ENCODE measurements around the gene DHDH.
"Not testable (repeated sequence)": the region's sequence is repeated elsewhere in the genome, so short reads cannot be mapped to it uniquely, and the experiment has no call there.

The DHDH gene

GRCh38 chr19:48907671-48908070 is 25.8 kb upstream of the DHDH start:
- Histone ChIP-seq H3K4me1 (ENCODE audit: low read depth, poor library complexity, severe bottlenecking) (no peaks in the 10 kb centered on the region), H2AFZ (ENCODE audit: low read depth) (no peak overlapping the region), H4K20me1 (ENCODE audit: insufficient read depth) (no peaks in the 10 kb centered on the region), H3K4me2 (no peak overlapping the region), H3K79me2 (ENCODE audit: insufficient read depth, low read depth) (no peaks in the 10 kb centered on the region), H3K27ac (no peak overlapping the region), H3K36me3 (ENCODE audit: insufficient read depth) (no peaks in the 10 kb centered on the region), H3K4me3 (IDR thresholded peaks at IDR 0.05; ENCODE audit: insufficient read depth, low read depth, low read length) (no peak overlapping the region), H3K27me3 (ENCODE audit: insufficient read depth, low read depth) (no peaks in the 10 kb centered on the region), H3K9ac (no peak overlapping the region)
- TF ChIP-seq CTCF (conservative IDR thresholded peaks at IDR 0.05; ENCODE audit: low read depth, low read length) = no peak

- H4K20me1 ChIP-seq (ENCODE audit: insufficient read depth); H3K36me3 ChIP-seq (ENCODE audit: insufficient read depth); H3K9ac ChIP-seq; H3K4me2 ChIP-seq; H3K4me1 ChIP-seq (ENCODE audit: low read depth, poor library complexity, severe bottlenecking); H3K79me2 ChIP-seq (ENCODE audit: insufficient read depth, low read depth); H2AFZ ChIP-seq (ENCODE audit: low read depth); H3K27ac ChIP-seq; H3K27me3 ChIP-seq (ENCODE audit: insufficient read depth, low read depth); H3K4me3 ChIP-seq (IDR thresholded peaks at IDR 0.05; ENCODE audit: insufficient read depth, low read depth, low read length): not testable (repeated sequence)
These were observed 23.9 kb upstream of the DHDH start for GRCh38 chr19:48909424-48910077.

- no peak overlapping the region for H3K4me2 ChIP-seq
These were observed 22.7 kb upstream of the DHDH start for GRCh38 chr19:48910803-48911202.

GRCh38 chr19:48913114-48913889 is 20.2 kb upstream of the DHDH start:
- Histone ChIP-seq H3K36me3 (ENCODE audit: insufficient read depth) (no peaks in the 10 kb centered on the region), H3K9ac (no peak overlapping the region), H3K27ac (no peak overlapping the region)

More at GRCh38 chr19:48910803-48911202, 22.7 kb upstream of the DHDH start:
- no peaks in the 10 kb centered on the region for H3K79me2 ChIP-seq (ENCODE audit: insufficient read depth, low read depth)
- H2AFZ ChIP-seq (ENCODE audit: low read depth) = no peak overlapping the region
- H3K4me3 ChIP-seq (IDR thresholded peaks at IDR 0.05; ENCODE audit: insufficient read depth, low read depth, low read length) = no peak overlapping the region
- H3K36me3 ChIP-seq (ENCODE audit: insufficient read depth) = no peaks in the 10 kb centered on the region
- no peaks in the 10 kb centered on the region for H3K27me3 ChIP-seq (ENCODE audit: insufficient read depth, low read depth)
- TF ChIP-seq CTCF (conservative IDR thresholded peaks at IDR 0.05; ENCODE audit: low read depth, low read length) = no peak
- H3K27ac ChIP-seq = no peak overlapping the region
- H3K9ac ChIP-seq = no peak overlapping the region
- H4K20me1 ChIP-seq (ENCODE audit: insufficient read depth) = no peaks in the 10 kb centered on the region
- H3K4me1 ChIP-seq (ENCODE audit: low read depth, poor library complexity, severe bottlenecking) = no peaks in the 10 kb centered on the region

More at GRCh38 chr19:48913114-48913889, 20.2 kb upstream of the DHDH start:
- Histone ChIP-seq H3K4me2 (no peak overlapping the region), H3K4me3 (IDR thresholded peaks at IDR 0.05; ENCODE audit: insufficient read depth, low read depth, low read length) (no peak overlapping the region), H3K27me3 (ENCODE audit: insufficient read depth, low read depth) (no peaks in the 10 kb centered on the region), H4K20me1 (ENCODE audit: insufficient read depth) (no peaks in the 10 kb centered on the region), H3K79me2 (ENCODE audit: insufficient read depth, low read depth) (no peaks in the 10 kb centered on the region), H2AFZ (ENCODE audit: low read depth) (no peak overlapping the region), H3K4me1 (ENCODE audit: low read depth, poor library complexity, severe bottlenecking) (no peaks in the 10 kb centered on the region)
- TF ChIP-seq CTCF (conservative IDR thresholded peaks at IDR 0.05; ENCODE audit: low read depth, low read length) = no peak
